Measurements from ENCODE around the gene KRTAP5-7.

KRTAP5-7 gene

GRCh38 chr11:71577469-71578004 lies 50.5 kb downstream of the KRTAP5-7 start:
- ATAC-seq = no peak
- Mint-ChIP-seq H3K4me3 (no peak overlapping the region), H3K27ac (no peak overlapping the region), H3K27me3 (peaks cover 17% of the 10 kb centered on the region), H3K9me3 (no peaks in the 10 kb centered on the region), H3K4me1 (peaks cover 11% of the 10 kb centered on the region)
- no peak for DNase-seq

Measured in stimulated activated naive CD8-positive, alpha-beta T cell treated with anti-CD3 and anti-CD28 coated beads, Interleukin-15, amount 100 ng/mL, for 72 hours (primary cell).